HG02938 (cell line): ENCODE results near the gene RNF121.
A peak's percentile ranks its signal among the peaks of the same experiment; 100 is the strongest.

ENCODE experiments used
- ATAC-seq: cut with Tn5 transposase; IDR thresholded peaks from one replicate; pipeline ENCODE4 v1.9.1; 2021; ENCODE audit warnings: mild to moderate bottlenecking, moderate library complexity; ENCODE audit not compliant: unreplicated experiment

Gene RNF121

GRCh38 chr11:71934213-71934612, 5.4 kb downstream of the RNF121 start:
- ATAC-seq = no peak

GRCh38 chr11:71935338-71935925, 6.6 kb downstream of the RNF121 start:
- no peak for ATAC-seq

GRCh38 chr11:71936825-71937224, 8.0 kb downstream of the RNF121 start:
- ATAC-seq = no peak

- ATAC-seq = no peak
Measured at GRCh38 chr11:71937826-71938225, 9.0 kb downstream of the RNF121 start.

- no peak for ATAC-seq
Measured at GRCh38 chr11:71940561-71941219, 11.8 kb downstream of the RNF121 start.

GRCh38 chr11:71946144-71946571, 17.3 kb downstream of the RNF121 start:
- ATAC-seq = no peak

DNA sequence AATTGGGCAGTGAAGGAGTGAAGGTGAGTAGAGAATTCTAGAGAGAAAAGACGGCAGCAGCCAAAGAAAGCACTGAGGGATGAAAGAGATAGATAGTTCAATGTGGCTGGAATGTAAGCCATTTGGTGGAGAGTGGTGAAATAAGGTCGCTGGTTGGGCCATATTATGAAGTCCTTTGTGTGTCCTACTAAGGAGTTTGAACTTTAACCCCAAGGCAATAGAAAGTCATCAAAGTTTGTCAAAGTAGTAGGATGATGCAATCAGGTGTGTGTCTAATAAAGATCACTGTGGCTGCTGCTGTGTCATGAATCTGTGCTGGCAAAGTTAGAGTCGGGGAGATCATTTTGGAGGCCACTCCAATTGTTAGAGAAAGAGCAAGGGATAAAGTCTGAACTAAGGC, 18.7 kb downstream of the RNF121 start:
- no peak for ATAC-seq

- no peak for ATAC-seq
Measured at GRCh38 chr11:71948314-71949027, 19.6 kb downstream of the RNF121 start.

DNA sequence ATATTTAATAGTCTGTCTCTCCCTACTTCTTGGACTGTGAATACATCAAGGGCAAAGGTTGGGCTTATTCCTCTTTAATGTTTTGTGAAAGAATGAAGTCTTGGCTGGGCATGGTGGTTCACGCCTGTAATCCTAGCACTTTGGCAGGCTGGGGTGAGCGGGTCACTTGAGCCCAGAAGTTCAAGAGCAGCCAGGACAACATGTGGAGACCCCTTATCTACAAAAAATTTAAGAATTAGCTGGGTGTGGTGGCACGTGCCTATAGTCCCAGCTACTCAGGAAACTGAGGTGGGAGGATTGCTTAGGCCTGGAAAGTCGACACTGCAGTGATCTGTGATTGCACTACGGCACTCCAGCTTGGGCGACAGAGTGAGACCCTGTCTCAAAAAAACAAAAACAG, 20.2 kb downstream of the RNF121 start:
- ATAC-seq = no peak

DNA sequence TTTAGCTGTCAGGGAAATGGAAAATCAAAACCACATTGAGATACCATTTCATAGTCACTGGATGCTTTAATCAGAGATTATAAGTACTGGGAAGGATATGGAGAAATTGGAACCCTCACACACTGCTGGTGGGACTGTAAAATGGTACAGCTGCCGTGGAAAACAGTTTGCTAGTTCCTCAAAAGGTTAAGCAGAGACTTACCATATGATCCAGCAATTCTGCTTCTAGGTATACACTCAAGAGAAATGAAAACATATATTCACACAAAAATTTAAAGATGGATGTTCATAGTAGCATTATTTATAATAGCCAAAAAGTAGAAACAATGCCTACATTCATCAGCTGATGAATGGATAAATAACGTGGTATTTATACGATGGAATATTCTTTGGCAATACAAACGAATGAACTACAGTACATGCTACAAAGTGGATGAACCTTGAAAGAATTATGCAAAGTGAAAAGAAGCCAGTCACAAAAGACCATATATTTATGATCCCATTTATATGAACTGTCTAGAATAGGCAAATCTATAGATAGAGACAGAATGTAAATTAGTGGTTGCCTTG, 23.0 kb downstream of the RNF121 start:
- no peak for ATAC-seq

- no peak for ATAC-seq
Measured at GRCh38 chr11:71955898-71956456, 27.1 kb downstream of the RNF121 start.

GRCh38 chr11:71962428-71963038, 33.7 kb downstream of the RNF121 start:
- peak; percentile 83 for ATAC-seq

- ATAC-seq = no peak
Measured at GRCh38 chr11:71963468-71963867, 34.6 kb downstream of the RNF121 start.

- ATAC-seq = no peak
Measured at GRCh38 chr11:71964641-71965040, 35.8 kb downstream of the RNF121 start.

DNA sequence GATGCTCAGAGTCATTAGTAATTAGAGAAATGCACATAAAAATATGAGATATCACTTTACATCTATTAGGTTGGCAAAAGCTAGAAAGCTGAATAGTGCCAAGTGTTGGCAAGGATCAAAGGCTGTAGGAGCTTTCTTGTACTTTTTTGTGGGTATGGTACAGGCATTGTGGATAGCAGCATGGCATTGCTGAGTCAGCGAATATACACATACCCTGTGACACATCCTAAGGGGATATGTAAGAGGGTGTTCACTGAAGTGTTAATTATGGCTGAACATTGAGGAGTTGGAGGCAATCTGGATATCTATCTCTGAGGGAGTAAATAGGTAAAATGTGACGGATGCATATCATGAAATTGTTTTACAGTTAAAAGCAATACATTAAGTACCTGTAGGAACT, 42.8 kb downstream of the RNF121 start:
- no peak for ATAC-seq

DNA sequence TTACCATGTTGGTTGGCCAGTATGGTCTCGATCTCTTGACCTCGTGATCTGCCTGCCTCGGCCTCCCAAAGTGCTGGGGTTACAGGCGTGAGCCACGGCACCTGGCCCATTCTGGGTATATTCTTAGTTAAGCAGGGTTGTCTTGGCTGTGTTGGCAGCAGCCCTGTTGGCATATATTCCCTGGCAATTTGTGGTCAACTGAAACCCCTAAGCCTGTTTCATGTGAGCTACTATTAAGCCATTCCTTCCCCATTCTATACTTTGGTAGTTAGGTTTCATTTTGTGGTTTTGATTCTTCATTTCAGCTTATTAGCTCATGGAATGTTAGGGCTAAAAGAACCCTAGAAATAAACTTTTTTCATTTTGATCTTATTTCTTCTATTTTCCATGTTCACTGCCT, 47.7 kb downstream of the RNF121 start:
- no peak for ATAC-seq

DNA sequence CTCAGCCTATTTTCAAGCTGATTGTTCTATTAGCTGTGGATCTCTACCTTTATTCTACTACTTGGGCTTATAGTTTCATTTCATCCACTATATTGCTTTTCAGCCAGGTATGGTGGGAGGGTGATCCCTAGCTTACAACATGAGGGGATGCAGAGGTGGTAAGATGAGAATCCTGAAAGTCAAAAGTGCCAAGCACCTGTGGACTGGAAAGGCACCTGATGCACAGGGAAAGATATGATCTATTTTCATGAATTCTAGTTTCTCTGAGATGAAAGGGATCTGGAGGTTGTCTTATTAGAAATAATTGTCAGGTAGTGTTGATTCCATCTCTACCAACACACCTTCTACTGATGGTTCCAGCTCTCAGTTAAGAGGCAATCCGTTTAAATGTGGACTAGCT, 48.2 kb downstream of the RNF121 start:
- ATAC-seq = no peak

DNA sequence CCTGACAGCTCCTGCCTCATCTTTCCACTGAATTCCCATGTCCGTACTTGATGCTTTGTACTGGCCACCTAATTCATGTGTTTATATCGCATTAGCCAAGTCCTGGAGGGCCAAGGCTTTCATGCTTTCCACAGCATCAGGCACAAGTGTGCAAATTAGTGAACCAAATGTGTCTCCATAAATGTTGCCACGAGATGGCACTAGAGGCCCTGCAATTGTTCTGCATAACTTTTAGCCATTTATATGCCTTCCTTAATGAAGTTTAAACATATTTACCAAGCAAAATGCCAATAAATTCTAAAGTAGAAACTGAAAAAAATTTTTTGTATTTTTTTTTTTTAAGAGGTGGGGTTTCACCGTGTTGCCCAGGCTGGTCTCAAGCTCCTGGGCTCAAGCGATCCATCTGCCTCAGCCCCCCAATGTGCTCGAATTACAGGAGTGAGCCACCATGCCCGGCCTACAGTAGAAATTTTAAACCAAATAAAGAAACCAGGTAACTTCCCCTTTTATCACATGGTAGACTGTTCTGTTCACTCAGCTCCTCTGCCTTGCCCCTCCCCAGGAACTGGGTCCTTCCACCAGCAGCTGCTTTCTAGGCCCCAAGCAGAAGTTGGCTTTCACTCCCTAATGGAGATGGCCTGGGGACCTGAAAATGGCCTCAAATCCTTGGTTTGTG, 49.0 kb downstream of the RNF121 start:
- no peak for ATAC-seq

DNA sequence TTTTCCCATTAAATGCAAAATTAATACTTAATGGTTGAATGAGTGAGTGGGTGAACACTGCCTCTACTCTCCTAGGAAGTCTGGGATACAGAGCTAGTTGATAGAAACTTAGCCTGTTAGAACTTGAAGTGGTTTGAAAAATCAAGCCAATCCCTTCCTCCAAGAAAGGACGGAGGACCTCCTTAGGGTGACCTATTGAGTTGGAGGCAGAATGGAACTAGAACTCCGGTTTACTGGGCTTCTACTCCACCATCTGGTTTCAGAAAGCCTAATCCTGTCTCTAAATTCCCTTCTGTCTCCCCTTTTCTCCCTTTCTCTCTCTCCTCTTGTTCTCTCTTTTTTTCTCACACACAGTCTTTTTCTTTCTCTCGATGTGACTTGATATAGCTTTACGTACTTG, 50.2 kb downstream of the RNF121 start:
- ATAC-seq = no peak

DNA sequence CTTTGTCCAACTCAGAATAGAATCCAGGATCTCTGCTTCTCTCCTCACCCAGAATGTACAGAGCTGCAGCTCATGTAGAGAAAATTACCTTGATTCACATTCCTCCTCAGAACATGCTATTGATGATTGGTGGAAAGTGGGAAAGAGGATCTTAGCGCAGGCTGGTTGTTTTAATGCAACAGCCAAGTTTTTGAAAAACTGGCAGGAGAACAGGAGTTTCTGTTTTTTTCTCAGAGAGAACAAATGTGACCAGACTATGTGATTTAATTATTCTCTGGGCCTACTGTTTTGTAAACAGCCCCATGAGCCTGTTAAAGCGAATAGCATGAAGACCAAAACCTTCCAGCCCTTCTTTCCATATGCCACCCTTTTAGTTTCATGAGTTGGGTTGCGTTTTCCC, 50.8 kb downstream of the RNF121 start:
- ATAC-seq = no peak

DNA sequence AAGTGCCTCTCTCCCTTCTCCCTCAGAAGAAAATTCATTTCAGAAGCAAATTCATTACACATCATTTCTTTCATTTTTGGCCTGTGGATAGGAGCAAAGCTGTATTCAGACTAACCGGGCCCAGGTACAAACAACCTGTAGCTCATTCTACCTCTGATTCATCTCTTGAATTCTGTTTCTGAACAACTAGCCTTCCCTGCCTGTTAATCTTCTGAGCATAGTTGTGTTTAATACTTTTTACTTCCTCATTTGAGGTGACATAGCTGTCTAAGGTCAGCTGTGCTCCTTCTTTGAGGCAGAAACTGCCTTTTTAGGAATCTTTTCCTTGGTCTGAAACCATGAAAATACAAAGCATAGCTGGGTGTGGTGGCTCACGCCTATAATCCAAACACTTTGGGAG, 57.3 kb downstream of the RNF121 start:
- no peak for ATAC-seq
